Heart left ventricle (tissue), 16 donors: ENCODE data around the gene SKA2. TPM values are rescaled to one million over a fixed set of nuclear protein-coding genes. Genes with fewer than 3 reads are reported as not detected.

Source experiments
- ATAC-seq, 4 donors: fragments of 200-7000 bp; cut with Tn5 transposase; one replicate each; pipeline ENCODE4 v1.9.1; 2020 to 2022; ENCODE audit warnings: moderate library complexity in 4 of 4, mild to moderate bottlenecking in 3 of 4, moderate number of reproducible peaks in 1 of 4
- DNase-seq, 5 donors: peaks; one replicate each; pipeline ENCODE4 v3.0.0-alpha.2; 2020
- H3K27ac ChIP-seq, 12 donors: fragments of 200-600 bp; sonication (generic) in 4 of 12; one replicate each; pipeline versions ENCODE4 v1.5.0 to v1.8.0; 2016 to 2022; ENCODE audit warnings: mild to moderate bottlenecking in 2 of 12
- H3K27me3 ChIP-seq, 9 donors: fragments of 200-600 bp; sonication (generic) in 2 of 9; one replicate each; pipeline versions ENCODE4 v1.5.1 to v1.8.0; 2016 to 2022; ENCODE audit warnings: mild to moderate bottlenecking in 3 of 9
- H3K36me3 ChIP-seq, 9 donors: fragments of 200-600 bp; sonication (generic) in 2 of 9; one replicate each; pipeline versions ENCODE4 v1.5.0 to v1.8.0; 2018 to 2022; ENCODE audit warnings: mild to moderate bottlenecking in 2 of 9
- H3K4me1 ChIP-seq, 12 donors: fragments of 200-600 bp; sonication (generic) in 4 of 12; one replicate each; pipeline versions ENCODE4 v1.5.0 to v1.8.0; 2016 to 2022; ENCODE audit warnings: mild to moderate bottlenecking in 3 of 12
- H3K4me3 ChIP-seq, 12 donors: fragments of 200-600 bp; sonication (generic) in 4 of 12; one replicate each; pipeline versions ENCODE4 v1.5.0 to v1.8.0; 2017 to 2022; ENCODE audit warnings: mild to moderate bottlenecking in 9 of 12, moderate library complexity in 4 of 12
- H3K9me3 ChIP-seq, 12 donors: fragments of 200-600 bp; sonication (generic) in 4 of 12; one replicate each; pipeline versions ENCODE4 v1.5.0 to v1.8.0; 2016 to 2022; ENCODE audit warnings: mild to moderate bottlenecking in 1 of 12
- CTCF ChIP-seq, 12 donors: fragments of 200-600 bp; sonication (generic) in 4 of 12; IDR thresholded peaks; one replicate each; pipeline versions ENCODE4 v1.5.0 to v1.8.0; 2018 to 2022; ENCODE audit warnings: antibody characterized with exemption in 12 of 12, mild to moderate bottlenecking in 5 of 12
- POLR2A ChIP-seq, 2 donors: fragments of 450-650 bp; IDR thresholded peaks; one replicate each; pipeline ENCODE4 v1.6.1; 2017; ENCODE audit warnings: antibody characterized with exemption in 2 of 2, mild to moderate bottlenecking in 2 of 2, moderate library complexity in 2 of 2
- WGBS, 4 donors: extraction: QIAGEN DNeasy Blood & Tissue Kit in 2 of 4; methylation state at CpG; one replicate each; pipeline versions ENCODE4 v1.1.5 to v1.1.7; 2013 to 2018; 5-methylcytosine and 5-hydroxymethylcytosine counted together
- intact Hi-C, 10 donors: fragments of 100-400 bp; cut with DNase I; formaldehyde crosslinking; loops; one replicate each; pipeline versions ENCODE4 v1.11.1 to v1.14.2; 2022
- polyA plus RNA-seq, 2 donors: library from polyadenylated mRNA; stranded (reverse); fragments of 200-250 nt; gene quantifications; one replicate each; pipeline ENCODE4 v1.2.3, GENCODE V29; 2013
- total RNA-seq, 9 donors: library from RNA; depleted of rRNA in 2 of 9; stranded (reverse); fragments of >200 nt in 2 of 9; fragmentation: NEBNext Ultra II Directional in 3 of 9; extraction: Animal tissue kit (Norgen Biotek cat#: 25700) in 3 of 9; gene quantifications; one replicate each; pipeline versions ENCODE4 v1.1.0 to v1.2.4, GENCODE V29; 2016 to 2023
- donor health status: ischemic (EF 13 %, LVEDD 7.1; RV severe dilation, severe dysfunction).
- donor health status: healthy with polysubstance abuse.
- donor health status: DM: no; HTN: yes; CAD: no.
- donor health status: DM: no; HTN: no; CAD: no.
- donor health status: ischemic (EF 25% LVEDD 6.9; RV normal size, moderate dysfunction).
- donor health status: ischemic (EF 25% LVEDD 5.7; RV mildly dilated, moderate dysfunction).
- donor health status: healthy.
- donor health status: DM: yes; HTN: yes; CAD: no.
- donor health status: ischemic (EF 35%, LVEDD 5.7; RV mildly dilated, moderate dysfunction).
- donor health status: nonischemic (EF 11% LVEDD 7.7; RV severe dilation, severe dysfunction).
- donor health status: DM: yes; HTN: yes; CAD: no.
- donor health status: PGD.
- donor health status: ischemic (EF 29% LVEDD 5.4; RV normal size, mild dysfunction).
- donor health status: nonischemic (EF 23%, LVEDD 6.1; RV moderate dilation, normal function).

SKA2 gene
- total and polyA plus RNA-seq, 11 donors = 23.7 to 52.3 (median 39.1) TPM

- DNase-seq = no peak
- Histone ChIP-seq H3K36me3 (peaks cover 0 to 80% (median 49%) of the 10 kb centered on the region in 9 donors), H3K4me1 (peaks cover 0 to 5% (median 0%) of the 10 kb centered on the region in 12 donors), H3K27me3 (no peaks in the 10 kb centered on the region), H3K27ac (no peak overlapping the region), H3K9me3 (no peaks in the 10 kb centered on the region), H3K4me3 (no peak overlapping the region)
- no peak for TF ChIP-seq POLR2A (IDR thresholded peaks at IDR 0.05)
- no peak for ATAC-seq
- 95 to 97% (median 96%) methylated on average over 4 of the region's 4 CpGs for WGBS, 4 donors
- intact Hi-C loops = no loop called here
Observed at GRCh38 chr17:59084154-59084553, 70.8 kb downstream of the SKA2 start.

- TF ChIP-seq POLR2A (IDR thresholded peaks at IDR 0.05) (no peak), CTCF (IDR thresholded peaks at IDR 0.05) (no peak)
- no peak for DNase-seq
- Histone ChIP-seq H3K27ac (no peak overlapping the region), H3K9me3 (no peaks in the 10 kb centered on the region), H3K4me3 (no peak overlapping the region), H3K36me3 (peaks cover 0 to 96% (median 87%) of the 10 kb centered on the region in 9 donors), H3K27me3 (no peaks in the 10 kb centered on the region), H3K4me1 (no peaks in the 10 kb centered on the region)
- intact Hi-C loops = no loop called here
- ATAC-seq = no peak
Observed at GRCh38 chr17:59074494-59074893, 80.5 kb downstream of the SKA2 start.

- ATAC-seq = no peak
- peaks cover 0 to 96% (median 87%) of the 10 kb centered on the region in 9 donors for H3K36me3 ChIP-seq
- TF ChIP-seq CTCF (IDR thresholded peaks at IDR 0.05) (no peak), POLR2A (IDR thresholded peaks at IDR 0.05) (no peak)
Observed at GRCh38 chr17:59073972-59074371, 81.0 kb downstream of the SKA2 start.

GRCh38 chr17:59069856-59070255 lies 85.1 kb downstream of the SKA2 start:
- DNase-seq = no peak
- TF ChIP-seq POLR2A (IDR thresholded peaks at IDR 0.05) (no peak), CTCF (IDR thresholded peaks at IDR 0.05) (no peak)
- no peaks in the 10 kb centered on the region for H3K4me1 ChIP-seq
- intact Hi-C loops = no loop called here
- H3K9me3 ChIP-seq = no peaks in the 10 kb centered on the region
- H3K27ac ChIP-seq = no peak overlapping the region
- no peaks in the 10 kb centered on the region for H3K27me3 ChIP-seq
- ATAC-seq = no peak
- H3K36me3 ChIP-seq = peaks cover 0 to 93% (median 64%) of the 10 kb centered on the region in 9 donors
- WGBS, 4 donors = 90 to 100% (median 100%) methylated on average over 1 of the region's 1 CpG
- H3K4me3 ChIP-seq = no peak overlapping the region

More at GRCh38 chr17:59073972-59074371, 81.0 kb downstream of the SKA2 start:
- Histone ChIP-seq H3K27me3 (no peaks in the 10 kb centered on the region), H3K4me1 (no peaks in the 10 kb centered on the region), H3K4me3 (no peak overlapping the region), H3K9me3 (no peaks in the 10 kb centered on the region), H3K27ac (no peak overlapping the region)
- DNase-seq = no peak
- intact Hi-C loops = no loop called here
- 92 to 98% (median 95%) methylated on average over 1 of the region's 1 CpG for WGBS, 4 donors

- intact Hi-C loops = no loop called here
- Histone ChIP-seq H3K9me3 (no peaks in the 10 kb centered on the region), H3K27me3 (no peaks in the 10 kb centered on the region), H3K4me3 (no peak overlapping the region), H3K27ac (no peak overlapping the region), H3K36me3 (peaks cover 0 to 92% (median 60%) of the 10 kb centered on the region in 9 donors), H3K4me1 (no peaks in the 10 kb centered on the region)
- no peak for TF ChIP-seq POLR2A (IDR thresholded peaks at IDR 0.05)
- TF ChIP-seq CTCF (IDR thresholded peaks at IDR 0.05) = no peak
- WGBS, 4 donors = 96 to 98% (median 97%) methylated on average over 6 of the region's 6 CpGs
- DNase-seq (no peak), ATAC-seq (no peak)
Observed at GRCh38 chr17:59067756-59068155, 87.2 kb downstream of the SKA2 start.
